ENCODE measurements around the gene IFT25. TPM values are rescaled to one million over a fixed set of nuclear protein-coding genes. Genes with fewer than 3 reads are reported as not detected.

The IFT25 gene
- total RNA-seq, 1 experiment from 2014 or later = 48.5 TPM

GRCh38 chr1:53938136-53938830 is 7.2 kb downstream of the IFT25 start:
- DNase-seq (ENCODE audit: low read depth) = no peak
- in situ Hi-C loops (cut with HindIII; ENCODE audit: low pct_unique_long_range_greater_than_20kb, low sequenced_read_pairs) = no loop called here

- DNase-seq (ENCODE audit: low read depth) = no peak
- in situ Hi-C loops (cut with HindIII; ENCODE audit: low pct_unique_long_range_greater_than_20kb, low sequenced_read_pairs) = no loop called here
These were observed 9.1 kb downstream of the IFT25 start for GRCh38 chr1:53936430-53936829.

GRCh38 chr1:53934170-53934765 is 11.2 kb downstream of the IFT25 start:
- in situ Hi-C loops (cut with HindIII; ENCODE audit: low pct_unique_long_range_greater_than_20kb, low sequenced_read_pairs) = no loop called here
- no peak for DNase-seq (ENCODE audit: low read depth)

GRCh38 chr1:53931523-53931922 is 14.0 kb downstream of the IFT25 start:
- DNase-seq (ENCODE audit: low read depth) = no peak
- in situ Hi-C loops (cut with HindIII; ENCODE audit: low pct_unique_long_range_greater_than_20kb, low sequenced_read_pairs) = no loop called here

- DNase-seq (ENCODE audit: low read depth) = no peak
- in situ Hi-C loops (cut with HindIII; ENCODE audit: low pct_unique_long_range_greater_than_20kb, low sequenced_read_pairs) = no loop called here
These were observed 14.6 kb downstream of the IFT25 start for GRCh38 chr1:53930932-53931331.

GRCh38 chr1:53929246-53929960 is 16.1 kb downstream of the IFT25 start:
- in situ Hi-C loops (cut with HindIII; ENCODE audit: low pct_unique_long_range_greater_than_20kb, low sequenced_read_pairs) = no loop called here
- no peak for DNase-seq (ENCODE audit: low read depth)

- in situ Hi-C loops (cut with HindIII; ENCODE audit: low pct_unique_long_range_greater_than_20kb, low sequenced_read_pairs) = no loop called here
These were observed 18.1 kb downstream of the IFT25 start for GRCh38 chr1:53927376-53927881.

GRCh38 chr1:53919675-53920066 is 25.8 kb downstream of the IFT25 start:
- in situ Hi-C loops (cut with HindIII; ENCODE audit: low pct_unique_long_range_greater_than_20kb, low sequenced_read_pairs) = no loop called here

More at GRCh38 chr1:53927376-53927881, 18.1 kb downstream of the IFT25 start:
- DNase-seq (ENCODE audit: low read depth) = no peak

GRCh38 chr1:53918343-53918742 is 27.2 kb downstream of the IFT25 start:
- DNase-seq (ENCODE audit: low read depth) = no peak
- in situ Hi-C loops (cut with HindIII; ENCODE audit: low pct_unique_long_range_greater_than_20kb, low sequenced_read_pairs) = no loop called here

More at GRCh38 chr1:53919675-53920066, 25.8 kb downstream of the IFT25 start:
- DNase-seq (ENCODE audit: low read depth) = peak; percentile 34

GRCh38 chr1:53913352-53914033 is 32.0 kb downstream of the IFT25 start:
- DNase-seq (ENCODE audit: low read depth) = no peak
- in situ Hi-C loops (cut with HindIII; ENCODE audit: low pct_unique_long_range_greater_than_20kb, low sequenced_read_pairs) = no loop called here

- in situ Hi-C loops (cut with HindIII; ENCODE audit: low pct_unique_long_range_greater_than_20kb, low sequenced_read_pairs) = no loop called here
- no peak for DNase-seq (ENCODE audit: low read depth)
These were observed 34.1 kb downstream of the IFT25 start for GRCh38 chr1:53911442-53911841.

- in situ Hi-C loops (cut with HindIII; ENCODE audit: low pct_unique_long_range_greater_than_20kb, low sequenced_read_pairs) = no loop called here
- DNase-seq (ENCODE audit: low read depth) = no peak
These were observed 35.6 kb downstream of the IFT25 start for GRCh38 chr1:53909946-53910345.

GRCh38 chr1:53906121-53906520 is 39.4 kb downstream of the IFT25 start:
- in situ Hi-C loops (cut with HindIII; ENCODE audit: low pct_unique_long_range_greater_than_20kb, low sequenced_read_pairs) = no loop called here
- DNase-seq (ENCODE audit: low read depth) = no peak

- in situ Hi-C loops (cut with HindIII; ENCODE audit: low pct_unique_long_range_greater_than_20kb, low sequenced_read_pairs) = no loop called here
- no peak for DNase-seq (ENCODE audit: low read depth)
These were observed 40.0 kb downstream of the IFT25 start for GRCh38 chr1:53905509-53905908.

GRCh38 chr1:53902235-53903138 is 43.0 kb downstream of the IFT25 start:
- DNase-seq (ENCODE audit: low read depth) = no peak
- in situ Hi-C loops (cut with HindIII; ENCODE audit: low pct_unique_long_range_greater_than_20kb, low sequenced_read_pairs) = no loop called here

GRCh38 chr1:53899708-53900107 is 45.8 kb downstream of the IFT25 start:
- no peak for DNase-seq (ENCODE audit: low read depth)
- in situ Hi-C loops (cut with HindIII; ENCODE audit: low pct_unique_long_range_greater_than_20kb, low sequenced_read_pairs) = no loop called here

GRCh38 chr1:53899206-53899628 is 46.3 kb downstream of the IFT25 start:
- peak; percentile 90 for DNase-seq (ENCODE audit: low read depth)

More at GRCh38 chr1:53899206-53899628, 46.3 kb downstream of the IFT25 start:
- in situ Hi-C loops (cut with HindIII; ENCODE audit: low pct_unique_long_range_greater_than_20kb, low sequenced_read_pairs) = no loop called here
